Endodermal cell (in vitro differentiated cells): ENCODE measurements around the gene SEM1. TPM values are rescaled to one million over a fixed set of nuclear protein-coding genes. Genes with fewer than 3 reads are reported as not detected.
"Not testable (repeated sequence)": the region's sequence is repeated elsewhere in the genome, so short reads cannot be mapped to it uniquely, and the experiment has no call there.

Source experiments
- DNase-seq: peaks from one replicate; pipeline ENCODE4 v3.0.0-alpha.2; 2017
- H3K27ac ChIP-seq: 2 replicates; pipeline ENCODE4 v1.5.1; 2013; ENCODE audit warnings: mild to moderate bottlenecking, low read depth, low read length, moderate library complexity
- H3K27me3 ChIP-seq: 2 replicates; pipeline ENCODE4 v1.6.1; 2013; ENCODE audit warnings: mild to moderate bottlenecking, low read length, moderate library complexity; ENCODE audit not compliant: insufficient read depth, control insufficient read depth, poor library complexity, severe bottlenecking
- H3K36me3 ChIP-seq: 2 replicates; pipeline ENCODE4 v1.7.0; 2013; ENCODE audit warnings: mild to moderate bottlenecking, low read length, moderate library complexity; ENCODE audit not compliant: control insufficient read depth, insufficient read depth
- H3K4me1 ChIP-seq: one replicate; pipeline ENCODE4 v1.7.0; 2013; ENCODE audit warnings: low read length; ENCODE audit not compliant: control insufficient read depth, insufficient read depth
- H3K4me3 ChIP-seq: 2 replicates; pipeline ENCODE4 v1.5.1; 2013; ENCODE audit warnings: mild to moderate bottlenecking, low read length, moderate library complexity
- H3K9ac ChIP-seq: 2 replicates; pipeline ENCODE4 v1.6.1; 2013; ENCODE audit warnings: mild to moderate bottlenecking, low read length, moderate library complexity; ENCODE audit not compliant: poor library complexity, severe bottlenecking; ENCODE audit errors: extremely low read depth
- H3K9me3 ChIP-seq: 2 replicates; pipeline ENCODE4 v1.6.1; 2013; ENCODE audit warnings: mild to moderate bottlenecking, low read length, moderate library complexity; ENCODE audit not compliant: control insufficient read depth
- H3K27ac Mint-ChIP-seq: 2 replicates; pipeline ENCODE4 v1.8.0; 2020; ENCODE audit warnings: mixed read lengths
- H3K27me3 Mint-ChIP-seq: 2 replicates; pipeline ENCODE4 v1.8.0; 2021; ENCODE audit warnings: mild to moderate bottlenecking, mixed read lengths; ENCODE audit not compliant: insufficient read depth
- H3K36me3 Mint-ChIP-seq: 2 replicates; pipeline ENCODE4 v1.8.0; 2020; ENCODE audit warnings: low read depth, mixed read lengths
- H3K4me1 Mint-ChIP-seq: 2 replicates; pipeline ENCODE4 v1.8.0; 2020; ENCODE audit warnings: mixed read lengths
- H3K4me3 Mint-ChIP-seq: 2 replicates; pipeline ENCODE4 v1.8.0; 2020; ENCODE audit warnings: mild to moderate bottlenecking, moderate library complexity, mixed read lengths
- H3K9me3 Mint-ChIP-seq: 2 replicates; pipeline ENCODE4 v1.8.0; 2020; ENCODE audit warnings: mild to moderate bottlenecking, mixed read lengths
- CTCF ChIP-seq: fragments of 200-600 bp; sonication (generic); conservative IDR thresholded peaks from 2 replicates; pipeline ENCODE4 v1.5.0; 2021; ENCODE audit warnings: antibody characterized with exemption, mild to moderate bottlenecking
- WGBS, 2 experiments: methylation state at CpG; one replicate each; pipeline versions ENCODE4 v1.1.5 to v1.1.7; 2013; ENCODE audit warnings: missing lambda C conversion rate in 2 of 2, mixed read lengths in 1 of 2; ENCODE audit not compliant: insufficient coverage in 1 of 2, insufficient read length in 1 of 2; 5-methylcytosine and 5-hydroxymethylcytosine counted together
- total RNA-seq, 2 donors: library from RNA; stranded (reverse); fragmentation: NEBNext Ultra II Directional in 1 of 2; extraction: Animal tissue kit (Norgen Biotek cat#: 25700) in 1 of 2; gene quantifications; 2 replicates in 1 of 2; 3 replicates in 1 of 2; pipeline ENCODE4 v1.2.1, GENCODE V29; 2021

SEM1 gene
- total RNA-seq, 2 donors from 2014 or later: 85.1 to 127 TPM

- no peak overlapping the region for H3K4me3 Mint-ChIP-seq
- no peaks in the 10 kb centered on the region for H3K4me1 ChIP-seq
- peaks cover 14% of the 10 kb centered on the region for H3K4me1 Mint-ChIP-seq
- no peak overlapping the region for H3K27ac ChIP-seq
- no peaks in the 10 kb centered on the region for H3K36me3 ChIP-seq
- peaks cover 12% of the 10 kb centered on the region for H3K9me3 Mint-ChIP-seq
- no peaks in the 10 kb centered on the region for H3K27me3 Mint-ChIP-seq
- no peak overlapping the region for H3K9ac ChIP-seq
- 89% methylated on average over 8 of the region's 8 CpGs for WGBS, 2 experiments
- H3K4me3 ChIP-seq: no peak overlapping the region
- TF ChIP-seq CTCF: no peak
- peak; percentile 45 for DNase-seq
- no peak overlapping the region for H3K27ac Mint-ChIP-seq
- no peaks in the 10 kb centered on the region for H3K27me3 ChIP-seq
- H3K9me3 ChIP-seq: peaks cover 14% of the 10 kb centered on the region
- no peaks in the 10 kb centered on the region for H3K36me3 Mint-ChIP-seq
Measured at GRCh38 chr7:96648784-96649183, 60.9 kb downstream of the SEM1 start.

- DNase-seq: no peak
- H3K4me1 Mint-ChIP-seq: peaks cover 5% of the 10 kb centered on the region
Measured at GRCh38 chr7:96647733-96648132, 61.9 kb downstream of the SEM1 start.

GRCh38 chr7:96645084-96645483 lies 64.6 kb downstream of the SEM1 start:
- Mint-ChIP-seq H3K27ac (no peak overlapping the region), H3K4me3 (no peak overlapping the region), H3K36me3 (no peaks in the 10 kb centered on the region), H3K9me3 (peaks cover 2% of the 10 kb centered on the region), H3K27me3 (no peaks in the 10 kb centered on the region), H3K4me1 (peaks cover 3% of the 10 kb centered on the region)
- TF ChIP-seq CTCF: no peak
- no peak overlapping the region for H3K9ac ChIP-seq
- no peaks in the 10 kb centered on the region for H3K4me1 ChIP-seq
- no peak for DNase-seq
- H3K27me3 ChIP-seq: no peaks in the 10 kb centered on the region
- H3K9me3 ChIP-seq: no peaks in the 10 kb centered on the region
- H3K36me3 ChIP-seq: no peaks in the 10 kb centered on the region
- no peak overlapping the region for H3K27ac ChIP-seq
- WGBS, 2 experiments: 92 to 100% methylated on average over 3 of the region's 3 CpGs
- no peak overlapping the region for H3K4me3 ChIP-seq

More at GRCh38 chr7:96647733-96648132, 61.9 kb downstream of the SEM1 start:
- Histone ChIP-seq H3K4me3 (no peak overlapping the region), H3K36me3 (no peaks in the 10 kb centered on the region), H3K27me3 (no peaks in the 10 kb centered on the region), H3K4me1 (no peaks in the 10 kb centered on the region), H3K9ac (no peak overlapping the region), H3K27ac (no peak overlapping the region), H3K9me3 (peaks cover 14% of the 10 kb centered on the region)
- peaks cover 11% of the 10 kb centered on the region for H3K9me3 Mint-ChIP-seq
- no peaks in the 10 kb centered on the region for H3K36me3 Mint-ChIP-seq
- 82 to 100% methylated on average over 2 of the region's 3 CpGs for WGBS, 2 experiments
- H3K27me3 Mint-ChIP-seq: no peaks in the 10 kb centered on the region
- no peak for TF ChIP-seq CTCF
- no peak overlapping the region for H3K4me3 Mint-ChIP-seq
- no peak overlapping the region for H3K27ac Mint-ChIP-seq

GRCh38 chr7:96643436-96643835 lies 66.2 kb downstream of the SEM1 start:
- not testable (repeated sequence) for H3K27me3 Mint-ChIP-seq, H3K27ac Mint-ChIP-seq

More at GRCh38 chr7:96643436-96643835, 66.2 kb downstream of the SEM1 start:
- not testable (repeated sequence) for H3K4me1 ChIP-seq, H3K36me3 ChIP-seq, H3K27ac ChIP-seq, H3K9me3 Mint-ChIP-seq, H3K9ac ChIP-seq, DNase-seq, H3K27me3 ChIP-seq, H3K9me3 ChIP-seq, H3K4me3 Mint-ChIP-seq, H3K4me3 ChIP-seq, H3K36me3 Mint-ChIP-seq, H3K4me1 Mint-ChIP-seq
- 92% methylated on average over 4 of the region's 4 CpGs; no CpG with 5 or more reads in 1 of the 2 experiments for WGBS, 2 experiments
